NCI-H82 (cell line): ENCODE measurements around the gene COL4A1.
A peak's percentile ranks its signal among the peaks of the same experiment; 100 is the strongest.

Experiments
- DNase-seq: peaks from one replicate; lab custom pipeline; 2025; lab: John Stamatoyannopoulos, UW

COL4A1 gene

GRCh38 chr13:110341445-110342244 is 34.7 kb upstream of the COL4A1 start:
- no peak for DNase-seq

GRCh38 chr13:110340812-110341444 is 34.0 kb upstream of the COL4A1 start:
- no peak for DNase-seq

DNA sequence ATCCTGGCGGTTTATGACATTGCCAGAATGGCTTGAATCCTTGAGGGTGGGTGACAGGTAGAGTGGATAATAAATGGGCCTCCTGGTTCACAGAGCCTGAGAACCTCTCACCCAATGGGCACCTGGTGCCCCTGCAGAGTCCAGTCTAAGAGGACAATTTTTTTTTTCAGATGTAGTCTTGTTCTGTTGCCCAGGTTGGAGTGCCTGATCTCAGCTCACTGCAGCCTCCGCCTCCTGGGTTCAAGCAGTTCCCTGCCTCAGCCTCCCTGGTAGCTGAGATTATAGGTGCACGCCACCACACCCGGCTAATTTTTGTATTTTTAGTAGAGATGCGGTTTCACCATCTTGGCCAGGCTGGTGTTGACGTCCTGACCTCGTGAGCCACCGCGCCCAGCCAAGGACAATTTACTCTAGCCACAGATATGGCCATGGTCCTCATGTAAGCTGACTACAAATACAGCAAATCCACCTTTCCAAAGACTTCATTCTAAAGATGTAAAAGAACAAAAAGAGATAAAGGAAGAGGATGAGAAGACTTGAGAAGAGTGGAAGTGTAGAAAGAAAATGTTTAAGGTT is 33.1 kb upstream of the COL4A1 start:
- DNase-seq = no peak

- DNase-seq = no peak
These were observed 32.3 kb upstream of the COL4A1 start for GRCh38 chr13:110339263-110339662.

DNA sequence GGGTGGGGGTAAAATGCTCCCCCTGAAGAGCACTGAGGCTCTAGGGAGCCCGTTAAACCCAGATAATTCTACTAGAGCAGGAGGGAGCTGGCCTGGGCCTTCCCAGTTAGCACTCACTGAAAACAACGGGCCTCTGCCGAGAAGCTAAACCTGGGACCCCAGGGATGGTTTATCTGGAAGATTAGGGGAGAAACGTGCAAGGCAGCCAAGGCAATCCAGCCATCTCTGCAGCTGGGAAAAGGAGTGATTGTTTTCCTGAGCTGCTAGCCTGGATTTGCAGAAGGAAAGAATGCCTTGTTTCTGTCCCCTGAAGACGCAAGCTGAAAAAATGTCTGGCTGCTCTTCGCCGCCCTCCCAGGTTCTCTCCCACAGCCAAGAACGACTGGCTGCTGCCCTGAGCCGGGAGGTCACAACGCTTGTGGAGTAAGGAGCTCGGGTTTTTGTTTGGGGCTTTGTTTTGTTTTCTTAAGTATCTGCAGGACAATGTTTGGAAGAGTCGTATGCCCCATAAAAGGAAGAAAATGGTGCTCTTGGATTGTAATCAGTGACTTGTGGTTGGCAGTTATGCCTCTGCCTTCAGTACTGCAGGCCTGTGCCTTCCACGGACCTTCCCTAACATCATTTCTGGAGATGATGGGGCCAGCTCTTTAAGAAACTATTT is 31.6 kb upstream of the COL4A1 start:
- peak; percentile 13 for DNase-seq

DNA sequence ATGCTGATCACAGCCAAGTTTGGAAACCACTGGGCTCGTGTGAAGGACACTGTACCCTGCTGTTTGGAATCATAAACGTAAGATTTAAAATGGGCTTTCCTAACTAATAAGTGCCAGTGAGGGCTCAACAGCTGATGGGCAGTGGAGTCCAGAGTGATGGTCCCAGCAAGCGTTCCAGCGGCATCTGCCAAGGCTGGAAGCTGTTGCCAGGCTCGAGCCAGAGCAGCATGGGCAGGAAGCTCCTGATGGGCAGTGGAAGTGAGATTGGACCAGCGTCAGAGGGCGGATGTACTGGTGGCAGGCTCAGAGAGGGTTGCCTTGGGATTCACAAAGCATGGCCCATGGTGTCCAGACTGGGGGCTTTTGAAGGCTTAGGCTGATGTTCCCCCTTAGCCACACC is 30.3 kb upstream of the COL4A1 start:
- no peak for DNase-seq

- DNase-seq = no peak
These were observed 29.7 kb upstream of the COL4A1 start for GRCh38 chr13:110336681-110337080.

DNA sequence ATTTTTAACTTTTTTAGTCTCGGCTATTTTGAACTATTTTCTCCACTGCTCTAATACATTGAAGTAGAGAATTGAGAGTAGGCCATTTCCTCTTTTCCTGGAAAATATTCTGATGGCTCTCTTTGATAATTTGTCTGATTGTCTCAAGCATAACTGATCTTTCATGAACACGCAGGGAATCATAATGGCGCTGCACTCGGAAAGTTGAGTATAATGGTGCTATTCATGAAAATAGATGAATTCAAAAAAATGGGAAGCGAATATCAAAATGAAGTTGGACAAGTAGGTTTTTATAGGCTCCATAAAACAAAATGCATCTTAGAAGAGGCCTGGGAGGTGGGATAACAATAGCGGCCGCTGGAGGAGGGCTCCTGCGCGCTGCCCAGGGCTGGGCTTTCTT is 29.2 kb upstream of the COL4A1 start:
- DNase-seq = no peak

- DNase-seq = no peak
These were observed 28.0 kb upstream of the COL4A1 start for GRCh38 chr13:110334841-110335490.

GRCh38 chr13:110334256-110334655 is 27.3 kb upstream of the COL4A1 start:
- no peak for DNase-seq

DNA sequence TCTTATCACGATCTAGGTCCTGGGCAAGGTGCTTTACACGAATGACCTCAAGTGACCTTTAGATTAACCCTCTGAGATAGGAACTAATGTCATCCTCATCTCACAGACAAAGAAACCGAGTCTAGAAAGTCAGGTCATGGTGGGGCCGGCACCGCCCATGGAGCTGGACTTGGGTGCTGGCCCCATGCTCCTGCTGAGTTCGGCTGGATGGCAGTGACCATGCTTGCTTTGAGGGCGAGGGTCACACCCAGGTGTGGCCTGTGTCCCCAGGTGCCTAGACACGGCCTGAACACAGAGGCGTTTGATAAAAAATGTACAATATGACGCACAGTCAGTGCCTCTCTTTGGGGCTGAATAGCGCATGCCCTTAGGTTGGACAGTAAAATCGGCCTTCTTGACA is 26.9 kb upstream of the COL4A1 start:
- DNase-seq = no peak

DNA sequence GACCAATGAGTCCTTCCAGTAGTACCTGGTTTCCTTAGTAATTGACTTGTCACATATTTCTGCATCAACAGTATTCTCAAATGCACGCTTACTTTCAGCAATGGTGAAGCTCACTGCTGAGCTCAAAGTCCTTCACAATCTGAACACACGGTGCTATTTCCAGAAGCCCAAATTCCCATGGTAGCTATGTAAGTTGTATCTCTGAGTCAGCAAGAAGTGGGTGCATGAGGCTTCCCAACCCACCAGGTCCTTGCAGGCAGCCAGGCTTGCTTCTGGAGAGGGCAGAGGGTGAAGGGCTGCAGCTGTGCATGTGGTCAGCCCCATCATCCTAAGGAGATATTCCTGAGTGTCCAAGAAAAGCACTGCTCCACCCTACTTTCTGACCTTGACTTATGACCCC is 25.8 kb upstream of the COL4A1 start:
- no peak for DNase-seq

- no peak for DNase-seq
These were observed 24.4 kb upstream of the COL4A1 start for GRCh38 chr13:110331362-110331761.

- DNase-seq = no peak
These were observed 23.6 kb upstream of the COL4A1 start for GRCh38 chr13:110330491-110331011.

DNA sequence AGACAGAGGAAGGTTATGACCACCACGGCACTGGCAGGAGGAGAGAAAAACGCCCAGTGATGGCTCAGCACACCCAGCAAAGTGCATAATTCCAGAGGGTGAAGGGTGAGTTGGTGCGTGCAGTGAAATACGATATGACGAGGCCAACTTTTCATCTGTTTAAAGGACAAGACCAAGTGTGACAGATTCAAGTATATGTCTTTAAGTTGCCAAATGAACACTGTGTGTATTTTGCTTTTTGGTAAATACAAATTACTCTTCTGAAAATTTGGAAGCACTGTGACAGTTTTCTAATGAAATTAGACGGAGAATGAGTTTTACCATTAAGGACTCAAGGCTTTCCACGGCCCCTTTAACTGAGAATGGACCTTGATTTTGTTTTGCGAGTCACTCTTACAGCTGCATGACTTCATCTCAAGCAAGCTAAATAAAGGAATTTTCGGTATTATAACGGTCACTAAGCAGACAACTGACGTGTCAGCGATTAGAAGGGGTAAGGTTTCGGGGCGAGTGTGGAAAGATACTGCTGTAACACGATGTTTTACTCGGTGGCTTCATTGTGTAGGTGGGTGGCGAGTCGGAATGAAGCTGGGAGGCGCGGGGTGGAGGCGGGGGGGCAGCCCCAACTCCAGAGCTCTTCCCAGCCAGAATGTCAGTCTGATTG is 23.0 kb upstream of the COL4A1 start:
- DNase-seq = no peak

DNA sequence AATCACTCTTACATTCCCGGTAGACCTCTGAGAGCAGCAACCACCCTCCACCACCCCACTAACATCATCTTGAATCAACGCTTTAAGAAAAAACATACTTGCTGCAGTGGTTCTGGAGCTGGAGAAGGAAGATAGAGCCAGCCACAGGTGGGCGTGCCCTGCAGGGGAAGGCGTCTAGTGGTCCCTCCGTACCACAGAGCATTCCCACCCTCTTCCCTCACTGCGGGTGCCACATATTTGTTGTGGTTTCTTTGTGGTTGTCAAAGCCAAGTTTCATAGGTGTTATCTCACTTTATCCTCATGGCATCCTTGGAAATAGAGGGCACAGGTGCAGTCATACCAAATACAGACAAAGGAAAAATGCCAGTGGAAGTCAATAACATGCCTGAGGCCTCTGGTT is 22.3 kb upstream of the COL4A1 start:
- DNase-seq = no peak

DNA sequence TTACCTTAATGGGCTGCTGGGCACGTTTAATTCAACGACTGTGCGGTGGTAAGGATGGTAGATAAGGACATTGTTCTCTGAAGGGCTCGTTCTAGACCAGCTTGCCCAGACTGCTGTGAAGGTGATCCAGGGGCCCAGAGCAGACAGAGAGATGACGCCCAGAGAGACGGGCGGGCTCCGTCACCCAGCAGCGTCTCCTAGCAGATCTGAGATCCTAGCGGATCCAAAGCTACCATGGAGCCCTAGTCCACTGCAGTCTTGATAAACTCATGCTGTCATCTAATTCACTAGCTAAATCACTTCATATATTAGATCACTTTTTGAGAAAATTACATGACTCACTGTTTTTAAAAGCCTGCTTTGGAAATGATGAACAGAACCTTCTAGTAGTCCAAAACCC is 21.6 kb upstream of the COL4A1 start:
- DNase-seq = no peak

DNA sequence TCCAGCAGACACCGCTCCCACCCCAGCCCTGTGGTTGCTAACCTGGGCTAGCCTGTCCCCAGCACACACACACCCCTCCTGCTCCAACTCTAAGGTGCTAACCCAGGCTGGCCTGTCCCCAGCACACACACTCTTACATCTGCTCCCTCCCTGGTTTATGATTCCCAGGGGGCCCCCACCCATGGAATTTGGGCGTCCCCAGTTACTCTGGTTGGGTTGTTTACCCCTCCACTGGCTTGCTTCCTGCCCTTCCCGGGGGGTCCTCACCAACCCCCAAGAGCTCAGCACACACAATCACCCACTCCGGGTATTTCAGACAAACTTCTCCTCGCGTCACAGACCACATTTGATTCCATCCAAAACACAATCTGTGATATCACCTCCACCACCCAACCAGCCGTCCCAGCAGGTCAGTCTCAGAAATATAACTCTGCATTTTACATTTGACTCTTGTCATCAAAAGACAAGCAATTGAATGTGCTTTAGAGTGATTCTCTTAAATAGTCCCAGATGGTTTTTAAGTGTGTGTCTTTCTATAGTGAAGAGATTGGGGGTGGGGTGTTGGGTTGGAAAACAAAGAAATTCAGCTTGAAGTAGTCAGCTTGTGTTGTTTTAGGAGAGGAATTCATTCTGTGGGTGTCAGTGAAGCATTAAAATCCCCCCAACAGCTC is 20.2 kb upstream of the COL4A1 start:
- DNase-seq = no peak

- no peak for DNase-seq
These were observed 19.4 kb upstream of the COL4A1 start for GRCh38 chr13:110326263-110326904.

GRCh38 chr13:110324026-110324749 is 17.2 kb upstream of the COL4A1 start:
- DNase-seq = no peak
